Anterior cingulate cortex (tissue), 58 donors: ENCODE measurements around the gene CFAP410.
"Not testable (repeated sequence)": the region's sequence is repeated elsewhere in the genome, so short reads cannot be mapped to it uniquely, and the experiment has no call there.

Experiments
- DNase-seq, 58 donors: peaks; one replicate each; lab custom pipeline; 2025; lab: John Stamatoyannopoulos, UW

CFAP410 gene

GRCh38 chr21:44303490-44303981, 35.7 kb downstream of the CFAP410 start:
- peak in 2 of 58 donors; percentile 28 to 29 for DNase-seq

GRCh38 chr21:44302573-44303401, 36.4 kb downstream of the CFAP410 start:
- not testable (repeated sequence) for DNase-seq

- DNase-seq = peak in 10 of 58 donors; percentile 8 to 50 (median 30)
Measured at GRCh38 chr21:44301961-44302406, 37.2 kb downstream of the CFAP410 start.

GRCh38 chr21:44301141-44301540, 38.0 kb downstream of the CFAP410 start:
- no peak for DNase-seq

- DNase-seq = peak in 34 of 58 donors; percentile 11 to 66 (median 39)
Measured at GRCh38 chr21:44300262-44300959, 38.8 kb downstream of the CFAP410 start.

- peak in 46 of 58 donors; percentile 18 to 74 (median 58) for DNase-seq
Measured at GRCh38 chr21:44299458-44300261, 39.5 kb downstream of the CFAP410 start, which contains the start of gene PFKL. TSS of gene PFKL (plus strand) at chr21:44300053. CDS start at chr21:44300106, 53 bp downstream.

GRCh38 chr21:44299085-44299457, 40.1 kb downstream of the CFAP410 start:
- DNase-seq = no peak

GRCh38 chr21:44298301-44298700, 40.9 kb downstream of the CFAP410 start:
- DNase-seq = no peak

- peak in 56 of 58 donors; percentile 13 to 91 (median 76) for DNase-seq
Measured at GRCh38 chr21:44297525-44298290, 41.5 kb downstream of the CFAP410 start.

- DNase-seq = no peak
Measured at GRCh38 chr21:44296916-44297315, 42.3 kb downstream of the CFAP410 start.

GRCh38 chr21:44296103-44296519, 43.1 kb downstream of the CFAP410 start:
- no peak for DNase-seq

- no peak for DNase-seq
Measured at GRCh38 chr21:44295646-44296045, 43.5 kb downstream of the CFAP410 start.

- DNase-seq = no peak
Measured at GRCh38 chr21:44295163-44295573, 44.0 kb downstream of the CFAP410 start.

- peak in 2 of 58 donors; percentile 25 to 31 for DNase-seq
Measured at GRCh38 chr21:44294391-44295162, 44.6 kb downstream of the CFAP410 start.

- no peak for DNase-seq
Measured at GRCh38 chr21:44293551-44294231, 45.5 kb downstream of the CFAP410 start.

GRCh38 chr21:44292812-44293195, 46.4 kb downstream of the CFAP410 start:
- DNase-seq = no peak

GRCh38 chr21:44291936-44292811, 47.0 kb downstream of the CFAP410 start:
- no peak for DNase-seq
